NCI-H128 (cell line): ENCODE results near the gene TOP2B.
A peak's percentile ranks its signal among the peaks of the same experiment; 100 is the strongest.

Source experiments
- DNase-seq: peaks from one replicate; lab custom pipeline; 2025; ENCODE audit not compliant: unreplicated experiment; lab: John Stamatoyannopoulos, UW

Gene TOP2B, protein sequence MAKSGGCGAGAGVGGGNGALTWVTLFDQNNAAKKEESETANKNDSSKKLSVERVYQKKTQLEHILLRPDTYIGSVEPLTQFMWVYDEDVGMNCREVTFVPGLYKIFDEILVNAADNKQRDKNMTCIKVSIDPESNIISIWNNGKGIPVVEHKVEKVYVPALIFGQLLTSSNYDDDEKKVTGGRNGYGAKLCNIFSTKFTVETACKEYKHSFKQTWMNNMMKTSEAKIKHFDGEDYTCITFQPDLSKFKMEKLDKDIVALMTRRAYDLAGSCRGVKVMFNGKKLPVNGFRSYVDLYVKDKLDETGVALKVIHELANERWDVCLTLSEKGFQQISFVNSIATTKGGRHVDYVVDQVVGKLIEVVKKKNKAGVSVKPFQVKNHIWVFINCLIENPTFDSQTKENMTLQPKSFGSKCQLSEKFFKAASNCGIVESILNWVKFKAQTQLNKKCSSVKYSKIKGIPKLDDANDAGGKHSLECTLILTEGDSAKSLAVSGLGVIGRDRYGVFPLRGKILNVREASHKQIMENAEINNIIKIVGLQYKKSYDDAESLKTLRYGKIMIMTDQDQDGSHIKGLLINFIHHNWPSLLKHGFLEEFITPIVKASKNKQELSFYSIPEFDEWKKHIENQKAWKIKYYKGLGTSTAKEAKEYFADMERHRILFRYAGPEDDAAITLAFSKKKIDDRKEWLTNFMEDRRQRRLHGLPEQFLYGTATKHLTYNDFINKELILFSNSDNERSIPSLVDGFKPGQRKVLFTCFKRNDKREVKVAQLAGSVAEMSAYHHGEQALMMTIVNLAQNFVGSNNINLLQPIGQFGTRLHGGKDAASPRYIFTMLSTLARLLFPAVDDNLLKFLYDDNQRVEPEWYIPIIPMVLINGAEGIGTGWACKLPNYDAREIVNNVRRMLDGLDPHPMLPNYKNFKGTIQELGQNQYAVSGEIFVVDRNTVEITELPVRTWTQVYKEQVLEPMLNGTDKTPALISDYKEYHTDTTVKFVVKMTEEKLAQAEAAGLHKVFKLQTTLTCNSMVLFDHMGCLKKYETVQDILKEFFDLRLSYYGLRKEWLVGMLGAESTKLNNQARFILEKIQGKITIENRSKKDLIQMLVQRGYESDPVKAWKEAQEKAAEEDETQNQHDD (N-terminal part only)

DNA sequence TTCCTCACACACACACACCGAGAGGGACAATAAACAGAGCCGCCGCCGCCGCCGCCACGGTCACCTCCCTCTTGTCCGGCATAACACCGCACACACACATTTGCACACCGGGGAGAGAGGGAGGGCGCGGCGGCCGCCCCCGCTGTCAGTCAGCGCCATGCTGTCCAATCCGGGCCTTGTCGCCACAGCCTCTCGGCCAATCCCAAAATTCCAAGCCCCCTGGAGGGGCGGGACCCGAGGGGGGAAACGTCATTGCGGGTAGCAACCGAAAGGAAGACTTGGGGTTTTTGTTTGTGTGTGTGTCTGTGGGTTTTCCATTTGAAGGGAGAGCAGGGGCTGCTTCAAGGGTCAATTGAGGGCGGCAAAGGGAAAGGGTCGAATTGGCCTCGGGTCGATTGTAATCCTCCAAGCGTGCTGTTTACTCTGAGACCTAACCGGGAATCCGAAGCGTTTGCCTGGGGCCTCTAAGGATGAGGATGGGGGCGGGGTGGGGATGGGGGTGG is at the start of gene TOP2B:
Gene TOP2B (minus strand): TSS at position 96 of the 503 bp plus-strand sequence. CDS start 610 bp downstream, outside the sequence.
- DNase-seq = peak; percentile 78

- DNase-seq = no peak
Measured at GRCh38 chr3:25713341-25713985, 48.8 kb upstream of the TOP2B start.

DNA sequence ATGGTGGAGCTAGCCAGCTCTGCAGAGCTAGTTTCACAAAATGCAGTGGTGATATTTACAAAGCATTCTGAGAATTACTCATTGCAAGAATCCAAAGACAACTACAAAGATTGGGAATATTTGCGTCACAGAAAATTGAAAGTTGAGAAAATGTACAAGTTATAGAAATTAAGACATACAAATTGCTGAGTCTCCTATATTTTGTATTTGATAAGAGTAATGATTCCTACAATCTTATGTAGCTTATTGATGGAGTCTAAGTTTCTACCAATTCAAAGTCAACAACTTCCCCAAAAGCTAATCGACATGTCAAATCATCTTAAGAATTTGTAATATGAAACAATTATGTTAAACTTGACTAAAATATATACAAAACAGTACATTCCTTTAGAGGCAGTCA is 46.4 kb upstream of the TOP2B start:
- DNase-seq = no peak

DNA sequence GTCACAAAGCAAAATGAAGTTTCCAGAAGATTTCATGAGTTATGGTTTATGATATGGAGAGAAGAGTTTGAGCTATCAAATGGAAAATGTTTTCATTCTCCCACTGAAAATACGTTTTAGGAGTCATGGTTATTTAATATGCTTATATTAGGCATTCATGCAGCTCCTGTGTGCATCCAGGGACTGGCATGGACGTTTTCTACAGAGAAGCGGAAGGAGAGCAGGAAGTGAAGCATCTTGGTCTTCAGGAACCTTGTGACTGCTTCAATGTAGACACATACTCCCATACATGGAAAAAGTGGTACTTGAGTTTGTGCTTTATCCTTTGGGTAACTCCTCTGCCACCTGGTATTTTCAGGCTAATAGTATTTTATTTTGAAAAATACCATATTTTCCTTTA is 43.3 kb upstream of the TOP2B start:
- DNase-seq = no peak

- no peak for DNase-seq
Measured at GRCh38 chr3:25707268-25707926, 42.7 kb upstream of the TOP2B start.

DNA sequence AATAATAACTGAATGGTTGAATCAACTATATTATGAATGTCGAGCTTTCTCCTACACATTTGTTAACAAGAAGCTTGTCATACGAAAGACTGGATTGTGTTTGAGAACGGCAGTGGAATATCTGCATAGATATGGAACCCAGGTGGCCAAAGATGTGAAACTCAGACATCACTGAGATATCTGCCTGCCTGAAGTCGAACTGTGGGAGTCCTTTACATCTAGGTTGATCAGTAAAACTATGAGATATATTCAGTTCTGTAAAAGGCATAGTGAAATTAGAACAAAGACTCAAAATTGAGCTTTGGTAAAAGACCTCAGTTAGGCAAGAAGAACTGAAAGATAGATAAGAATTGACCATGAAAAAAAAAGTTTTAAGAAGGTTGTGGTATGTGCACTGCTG is 41.5 kb upstream of the TOP2B start:
- DNase-seq = no peak

DNA sequence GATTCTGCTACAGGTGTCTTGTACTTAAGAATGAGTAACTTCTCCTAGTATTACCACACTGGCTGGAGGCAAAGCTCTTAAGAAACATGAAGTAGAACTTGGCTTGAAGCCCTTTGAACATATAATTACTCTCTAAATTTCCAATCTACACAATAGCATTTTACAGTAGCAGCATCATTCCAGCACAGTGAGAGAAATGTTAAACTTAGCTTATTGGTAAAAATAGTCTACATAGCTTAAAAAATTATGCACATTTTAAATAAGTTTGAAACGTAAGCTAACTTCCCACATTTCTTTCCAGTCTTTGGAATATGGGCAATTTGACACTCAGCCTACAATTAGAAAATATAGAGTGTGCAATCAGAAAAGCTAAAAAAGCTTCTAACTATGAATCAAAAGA is 32.8 kb upstream of the TOP2B start:
- DNase-seq = no peak

- DNase-seq = no peak
Measured at GRCh38 chr3:25695731-25696420, 31.2 kb upstream of the TOP2B start.

DNA sequence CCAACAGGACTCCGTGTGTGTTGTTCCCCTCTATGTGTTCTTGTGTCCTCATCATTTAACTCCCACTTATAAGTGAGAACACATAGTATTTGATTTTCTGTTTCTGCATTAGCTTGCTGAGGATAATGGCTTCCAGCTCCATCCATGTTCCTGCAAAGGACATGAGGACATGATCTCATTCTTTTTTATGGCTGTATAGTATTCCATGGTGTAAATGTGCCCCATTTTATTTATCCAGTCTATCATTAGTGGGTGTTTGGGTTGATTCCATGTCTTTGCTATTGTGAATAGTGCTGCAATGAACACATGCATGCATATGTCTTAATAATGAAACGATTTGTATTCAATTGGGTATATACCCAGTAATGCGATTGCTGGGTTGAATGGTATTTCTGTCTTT is 28.5 kb upstream of the TOP2B start:
- no peak for DNase-seq

- DNase-seq = no peak
Measured at GRCh38 chr3:25692341-25692740, 27.6 kb upstream of the TOP2B start.

DNA sequence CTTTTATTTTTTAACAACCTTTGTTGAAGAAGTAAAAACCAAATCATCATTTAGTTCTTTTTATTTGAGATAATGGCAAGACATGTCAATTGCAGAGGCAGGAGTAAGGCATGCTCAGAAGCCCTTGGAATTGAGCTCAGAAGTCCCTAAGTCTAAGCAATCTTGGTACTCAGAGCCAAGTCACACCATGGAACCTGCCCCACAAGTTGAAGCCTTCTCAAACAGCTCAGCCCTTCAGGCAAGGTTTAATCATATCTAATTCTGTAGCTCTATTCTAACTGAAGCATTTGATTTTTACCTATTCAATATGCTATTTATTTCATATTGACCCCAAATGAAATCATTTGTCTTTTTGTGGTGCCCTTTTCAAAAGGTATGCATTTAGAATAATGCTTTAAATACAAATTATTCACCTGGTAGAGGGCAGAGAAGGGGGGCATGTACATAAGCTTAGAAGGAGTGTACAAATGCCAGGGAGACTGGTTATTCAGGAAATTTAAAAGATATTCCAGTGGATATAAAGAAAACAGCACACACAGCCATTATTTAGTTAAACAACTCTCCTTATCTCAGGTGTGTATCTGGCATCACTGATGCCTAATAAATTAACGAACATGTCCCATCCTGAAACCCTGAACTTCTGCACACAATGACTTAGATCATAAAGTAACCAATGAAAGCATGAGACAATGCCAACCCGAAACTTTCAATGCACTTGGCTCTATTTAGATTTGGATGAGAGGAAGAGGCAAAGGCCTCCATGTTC is 26.2 kb upstream of the TOP2B start:
- DNase-seq = no peak

DNA sequence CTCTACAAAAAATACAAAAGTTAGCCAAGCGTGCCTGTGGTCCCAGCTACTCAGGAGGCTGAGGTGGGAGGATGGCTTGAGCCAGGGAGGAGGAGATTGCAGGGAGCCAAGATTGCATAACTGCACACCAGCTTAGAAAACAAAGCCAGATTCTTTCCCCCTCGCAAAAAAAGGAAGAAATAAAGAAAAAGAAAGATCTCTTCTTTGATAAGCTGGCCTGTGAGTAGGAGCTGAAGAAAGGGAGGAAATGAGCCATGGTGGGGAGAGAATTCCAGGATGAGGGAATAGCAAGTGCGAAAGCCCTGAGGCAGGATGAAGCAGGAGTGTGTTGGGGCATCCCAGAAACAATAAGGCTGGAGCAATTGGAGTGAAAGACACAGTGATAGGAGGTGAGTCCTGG is 24.5 kb upstream of the TOP2B start:
- no peak for DNase-seq

DNA sequence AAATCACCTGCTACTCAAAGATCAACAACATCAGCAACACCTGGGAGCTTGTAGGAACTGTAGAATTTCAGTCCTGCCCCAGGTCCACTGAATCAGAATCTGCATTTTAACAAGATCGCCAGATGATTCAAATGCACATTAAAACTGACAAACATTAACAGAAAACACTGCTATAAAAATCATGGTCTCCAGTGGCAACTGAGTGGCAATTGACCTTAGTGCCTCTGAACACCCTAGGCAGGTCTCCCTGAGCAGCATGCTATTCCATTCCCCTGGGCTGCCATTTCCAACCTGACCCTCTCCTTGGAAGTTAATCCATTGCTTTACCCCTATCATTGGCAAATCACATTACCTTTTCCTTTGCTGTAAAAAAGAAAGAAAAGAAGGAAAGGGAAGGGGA is 23.0 kb upstream of the TOP2B start:
- DNase-seq = no peak

GRCh38 chr3:25686766-25687165 is 22.1 kb upstream of the TOP2B start:
- DNase-seq = no peak

GRCh38 chr3:25683882-25684281 is 19.2 kb upstream of the TOP2B start:
- no peak for DNase-seq

GRCh38 chr3:25683410-25683809 is 18.7 kb upstream of the TOP2B start:
- DNase-seq = no peak

DNA sequence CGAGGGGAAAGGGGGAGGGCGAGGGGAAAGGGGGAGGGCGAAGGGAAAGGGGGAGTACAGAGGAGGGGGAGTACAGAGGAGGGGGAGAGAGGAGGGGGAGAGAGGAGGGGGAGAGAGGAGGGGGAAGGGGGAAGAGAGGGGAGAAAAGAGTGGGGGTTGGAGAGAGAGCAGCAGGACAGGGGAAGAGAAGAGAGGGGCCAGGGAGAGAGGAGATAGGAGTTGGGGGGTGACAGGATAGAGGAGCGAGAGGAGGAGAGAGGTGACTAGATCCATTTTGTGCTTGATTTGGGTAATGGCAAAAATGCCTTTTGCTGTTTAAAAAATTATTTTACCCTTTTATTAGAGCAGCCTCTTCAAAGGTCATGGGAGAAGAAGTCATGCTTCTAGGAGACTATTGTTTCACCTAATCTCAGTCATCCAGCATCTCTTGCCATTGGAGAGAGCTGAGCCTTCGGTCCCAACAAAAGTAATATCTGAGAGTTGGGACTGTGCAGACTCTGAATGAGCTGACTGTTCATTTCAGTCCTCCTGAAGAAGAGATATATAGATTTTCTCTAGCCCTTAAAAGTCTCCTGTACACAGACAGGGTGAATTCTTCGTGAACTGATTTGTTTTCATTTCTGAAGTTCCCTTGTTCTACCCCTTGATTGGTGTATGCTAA is 15.1 kb upstream of the TOP2B start:
- no peak for DNase-seq

DNA sequence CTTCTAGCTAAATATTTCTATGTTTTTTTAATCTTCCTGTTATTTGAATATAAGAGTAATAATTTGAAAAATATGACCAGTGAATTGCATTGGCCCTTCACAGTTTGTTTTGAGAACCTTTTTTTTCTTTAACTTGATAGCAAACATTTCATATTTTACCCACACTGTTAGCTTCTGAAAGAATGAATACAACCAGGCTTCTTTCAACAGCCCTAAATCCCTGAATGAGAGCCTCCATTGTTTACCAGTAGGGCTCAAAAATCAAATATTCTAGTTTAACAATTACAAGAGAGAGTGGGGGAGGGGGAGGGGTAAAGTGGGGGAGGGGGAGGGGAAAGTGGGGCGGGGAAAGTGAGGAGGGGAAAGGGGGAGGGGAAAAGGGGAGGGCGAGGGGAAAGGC is 14.5 kb upstream of the TOP2B start:
- no peak for DNase-seq

- DNase-seq = no peak
Measured at GRCh38 chr3:25678581-25678980, 13.9 kb upstream of the TOP2B start.
